ENCODE data around the gene WIPF1.

- TF ChIP-seq CTCF (IDR thresholded peaks at IDR 0.05; ENCODE audit: borderline replicate concordance, extremely low read depth, low read length, poor library complexity, severe bottlenecking): no peak
- no peak for TF ChIP-seq EZH2 (IDR thresholded peaks at IDR 0.05; ENCODE audit: borderline replicate concordance, low read depth, low read length, severe bottlenecking)
These were observed 1.7 kb downstream of the WIPF1 start for GRCh38 chr2:174595891-174596397.
